GM18517 (cell line): ENCODE data around the gene SORL1-AS1.
A peak's percentile ranks its signal among the peaks of the same experiment; 100 is the strongest.

ENCODE experiments used
- ATAC-seq: cut with Tn5 transposase; IDR thresholded peaks from one replicate; pipeline ENCODE4 v1.9.1; 2021; ENCODE audit warnings: mild to moderate bottlenecking, moderate library complexity; ENCODE audit not compliant: unreplicated experiment

Gene SORL1-AS1

DNA sequence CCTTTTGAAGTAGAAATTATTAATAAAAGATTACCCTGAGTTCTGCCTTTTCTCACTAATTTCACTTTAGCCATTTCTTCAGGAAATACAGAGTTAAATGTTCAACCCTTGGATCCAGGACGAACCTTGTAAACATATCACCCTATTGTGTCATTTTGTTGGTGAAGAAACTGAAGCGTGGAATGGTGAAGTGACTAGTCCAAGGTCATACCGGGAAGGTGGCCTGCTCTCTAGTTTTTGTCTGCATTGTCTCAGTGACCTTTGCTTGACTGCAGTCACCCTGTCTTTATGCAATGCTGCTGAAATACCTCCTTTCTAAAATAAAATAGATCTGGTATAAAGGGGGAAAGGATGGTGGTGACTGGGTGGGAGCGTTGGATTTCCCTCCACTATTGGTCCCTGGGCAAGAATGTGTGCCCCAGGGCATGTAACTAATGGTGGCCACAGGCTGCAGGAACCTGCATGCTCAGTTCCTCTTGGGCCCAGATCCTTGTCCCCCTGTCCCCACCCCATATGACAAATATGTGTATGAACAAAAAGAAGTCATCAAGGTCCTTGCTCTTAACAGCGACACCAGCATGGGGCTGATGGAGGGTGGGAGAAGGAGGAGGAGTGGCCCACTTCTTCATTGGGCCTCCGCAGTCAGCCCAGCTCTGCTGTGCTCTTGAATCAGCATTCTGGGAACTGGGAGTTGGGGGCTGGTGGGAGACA is 977 bp upstream of the SORL1-AS1 start:
- no peak for ATAC-seq

DNA sequence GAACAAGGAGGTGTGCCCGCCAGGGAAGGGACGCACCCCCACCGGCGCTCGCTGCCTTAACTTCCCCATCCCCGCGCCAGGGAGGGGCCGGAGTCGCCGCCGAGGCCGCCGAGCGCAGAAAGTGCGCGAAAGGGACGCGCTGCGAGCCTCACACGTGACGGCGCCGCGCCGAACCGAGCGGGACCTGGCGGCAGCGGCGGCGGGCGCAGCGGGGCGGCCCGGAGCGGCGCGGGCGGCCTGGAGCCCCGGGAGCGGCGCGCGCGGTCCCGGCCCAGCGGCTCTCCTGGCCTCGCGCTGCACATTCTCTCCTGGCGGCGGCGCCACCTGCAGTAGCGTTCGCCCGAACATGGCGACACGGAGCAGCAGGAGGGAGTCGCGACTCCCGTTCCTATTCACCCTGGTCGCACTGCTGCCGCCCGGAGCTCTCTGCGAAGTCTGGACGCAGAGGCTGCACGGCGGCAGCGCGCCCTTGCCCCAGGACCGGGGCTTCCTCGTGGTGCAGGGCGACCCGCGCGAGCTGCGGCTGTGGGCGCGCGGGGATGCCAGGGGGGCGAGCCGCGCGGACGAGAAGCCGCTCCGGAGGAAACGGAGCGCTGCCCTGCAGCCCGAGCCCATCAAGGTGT is 670 bp downstream of the SORL1-AS1 start, which contains the start of gene SORL1:
TSS of gene SORL1 (plus strand) at position 329 of the 623 bp plus-strand sequence. CDS start at position 347, 18 bp downstream.
- ATAC-seq = peak; percentile 34

DNA sequence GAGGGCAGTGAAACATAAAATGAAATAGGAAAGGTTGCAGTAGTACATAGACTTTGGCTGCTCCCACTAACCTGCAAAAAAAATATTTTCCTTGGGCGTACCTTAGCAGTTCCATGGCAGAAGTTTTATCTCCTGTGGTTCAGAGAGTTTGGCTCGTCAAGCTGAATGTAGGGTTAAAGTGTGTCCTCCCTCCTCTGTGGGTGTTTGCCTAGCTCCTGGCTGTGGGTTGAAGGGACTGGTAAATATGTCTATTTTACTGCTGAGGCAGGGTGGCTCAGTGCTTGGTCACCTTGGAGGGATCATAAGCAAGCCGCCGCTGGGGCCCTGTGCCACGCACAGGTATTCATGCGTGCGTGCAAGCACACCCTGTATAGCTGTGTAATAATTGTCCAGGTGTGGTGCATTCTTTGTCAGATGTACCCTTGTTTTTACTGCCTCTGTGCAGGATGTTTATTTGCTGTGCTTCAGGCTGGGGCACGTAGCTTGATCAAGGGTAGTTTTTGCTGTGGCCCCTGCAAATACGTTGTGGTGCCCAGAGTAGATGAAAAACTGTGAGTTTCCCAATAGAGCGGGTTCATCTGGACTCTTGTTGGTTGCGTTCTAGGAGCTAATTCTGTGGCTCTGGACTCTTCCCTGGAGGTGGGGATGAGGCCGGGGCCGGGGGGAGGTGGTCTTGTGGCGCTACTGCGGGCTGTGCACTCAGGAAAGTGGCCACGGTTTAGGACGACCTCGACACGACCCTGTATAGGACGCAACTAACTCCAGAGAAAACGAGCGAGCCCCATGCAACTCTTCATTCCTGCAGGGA is 1.4 kb downstream of the SORL1-AS1 start:
- ATAC-seq = no peak

DNA sequence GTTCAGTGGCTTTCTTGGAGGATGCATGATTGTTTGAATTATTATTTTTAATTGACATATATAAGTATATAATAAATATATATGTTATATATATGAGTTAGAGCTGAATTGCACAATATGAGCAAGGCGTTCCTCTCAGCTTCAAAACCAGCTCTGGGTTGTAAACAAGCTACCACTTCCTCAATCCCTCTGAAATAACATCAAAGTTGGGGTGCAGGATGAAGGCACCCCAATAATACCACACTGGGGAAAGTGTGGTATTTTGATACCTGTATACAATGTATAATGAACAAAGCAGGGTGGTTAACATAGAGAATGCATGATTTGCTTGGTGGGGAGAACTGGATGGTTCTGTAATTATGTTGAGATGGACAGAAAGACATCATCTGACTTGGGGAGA is 2.4 kb downstream of the SORL1-AS1 start:
- ATAC-seq = no peak

DNA sequence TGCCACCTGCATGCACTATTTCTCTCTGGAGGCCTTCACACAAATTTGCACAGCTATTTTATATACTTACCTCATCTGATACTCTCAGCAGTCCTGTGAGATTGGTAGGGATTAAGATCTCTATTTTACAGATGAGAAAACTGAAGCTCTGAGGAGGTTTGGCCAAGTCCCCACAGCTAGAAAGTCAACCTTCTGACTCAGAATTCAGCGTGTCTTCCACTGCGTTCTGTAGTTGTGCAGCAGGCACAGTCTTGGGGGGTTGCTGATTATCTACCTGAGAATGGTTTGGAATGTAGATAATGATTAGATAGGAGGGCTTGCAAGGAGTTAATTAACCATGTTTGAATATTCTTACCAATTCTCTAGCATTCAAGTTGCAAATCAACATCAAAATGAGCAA is 3.1 kb downstream of the SORL1-AS1 start:
- ATAC-seq = no peak

DNA sequence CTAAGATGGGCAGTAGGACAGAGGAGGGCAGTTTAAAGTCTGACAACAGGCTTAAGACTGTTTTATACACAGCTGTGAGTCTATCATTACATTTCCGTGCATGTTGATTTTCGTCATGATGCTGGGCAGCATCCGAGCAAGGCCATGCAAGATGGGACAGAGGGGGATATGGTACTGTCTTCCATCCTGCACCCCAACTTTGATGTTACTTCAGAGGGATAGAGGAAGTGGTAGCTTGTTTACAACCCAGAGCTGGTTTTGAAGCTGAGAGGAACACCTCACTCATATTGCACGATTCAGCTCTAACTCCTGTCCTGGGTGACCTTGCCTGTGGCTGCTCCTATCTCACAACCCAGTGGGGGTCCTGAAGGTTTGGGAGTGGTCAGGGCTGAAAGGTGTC is 3.6 kb downstream of the SORL1-AS1 start:
- ATAC-seq = no peak

DNA sequence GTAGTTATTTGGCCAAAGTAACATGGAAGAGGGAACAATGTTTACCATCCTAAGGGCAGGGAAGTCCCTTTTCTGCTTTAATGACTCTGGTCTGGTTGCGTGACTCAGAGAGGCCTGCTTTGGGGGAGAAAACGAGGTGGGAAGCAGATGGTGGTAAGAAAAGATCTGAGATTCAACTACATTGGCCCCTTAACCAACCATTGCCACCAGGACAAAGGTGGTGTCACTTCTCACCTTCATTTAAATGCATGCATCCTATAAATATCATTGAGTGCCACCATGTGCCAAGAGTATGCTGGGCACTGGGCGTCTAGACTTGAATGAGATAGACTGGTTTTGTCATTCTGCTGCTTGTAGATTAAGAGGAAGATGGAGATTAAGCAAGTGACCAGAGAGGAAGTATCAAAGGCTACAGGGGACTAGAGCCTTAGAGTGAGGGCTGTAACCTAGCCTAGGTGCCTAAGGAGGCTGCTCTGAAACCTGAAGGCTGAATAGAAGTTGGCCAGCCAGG is 4.3 kb downstream of the SORL1-AS1 start:
- ATAC-seq = no peak

DNA sequence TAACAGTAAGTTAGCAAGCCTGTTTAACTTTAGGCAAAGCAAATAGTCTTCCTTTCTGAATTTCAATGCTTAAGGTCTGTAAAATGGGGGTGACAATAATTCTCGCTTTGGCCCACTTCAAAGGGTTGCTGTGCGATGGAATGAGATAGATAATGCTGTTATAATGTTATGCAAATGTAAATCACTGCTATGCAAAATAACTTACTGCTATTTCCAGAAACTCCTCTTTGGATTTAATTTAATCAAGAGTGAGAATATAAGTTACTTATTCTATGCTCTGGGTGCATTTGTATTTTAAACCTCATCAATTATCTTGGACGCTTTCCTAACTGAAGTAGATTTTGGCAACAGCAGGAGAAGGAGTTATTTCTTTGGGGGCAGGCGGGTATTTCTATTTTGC is 4.8 kb downstream of the SORL1-AS1 start:
- ATAC-seq = no peak

DNA sequence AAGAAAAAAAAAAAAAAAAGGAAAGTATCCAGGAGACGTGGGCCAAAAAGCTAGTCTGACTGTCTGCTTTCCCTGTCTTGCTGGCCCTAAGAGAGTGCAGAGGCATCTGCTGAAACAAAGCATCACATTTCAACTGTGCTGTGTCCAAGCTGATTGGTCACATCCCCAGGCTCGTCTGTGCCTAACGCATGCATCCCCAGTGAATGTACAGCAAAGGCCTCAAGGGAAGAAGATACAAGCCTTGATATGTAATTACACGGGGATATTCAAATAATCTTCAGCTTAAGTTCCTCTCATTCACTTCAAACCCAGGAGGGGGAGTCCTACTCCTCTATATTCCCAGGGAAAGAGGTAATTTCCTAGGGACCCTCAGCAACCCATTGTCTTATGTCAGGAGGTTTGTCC is 6.0 kb downstream of the SORL1-AS1 start:
- ATAC-seq = no peak

DNA sequence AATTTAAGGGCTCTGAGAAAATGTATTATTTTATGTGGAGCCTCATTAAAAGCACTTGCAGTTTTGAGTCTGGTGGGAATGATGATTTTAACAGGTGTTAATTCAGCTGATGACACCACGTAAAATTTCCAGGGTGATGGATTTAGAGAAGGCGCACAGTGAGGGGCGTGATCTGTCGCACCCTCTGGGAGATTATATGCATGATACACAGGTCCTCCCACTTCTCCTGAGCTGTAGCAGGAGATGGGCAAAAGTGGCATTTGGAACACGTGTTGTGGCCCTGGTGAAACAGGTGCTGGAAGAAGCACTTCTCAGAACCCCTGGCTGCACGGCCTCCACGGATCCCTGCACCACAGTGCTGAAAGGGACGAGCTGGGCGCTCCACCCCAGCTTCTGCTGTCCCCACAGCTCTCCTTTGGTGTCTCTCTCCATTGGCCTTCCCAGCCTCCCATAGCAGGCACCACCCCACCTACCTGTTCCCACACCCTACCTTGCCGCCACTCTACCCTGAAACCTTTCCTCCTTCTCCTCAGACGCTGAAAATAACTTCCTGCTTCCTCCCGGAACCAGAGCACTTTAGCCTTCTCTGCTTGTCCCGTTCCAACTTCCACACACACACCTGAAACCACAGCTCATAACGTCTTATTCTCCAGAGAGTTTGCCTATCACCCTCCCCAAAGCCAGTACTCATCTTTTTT is 7.5 kb downstream of the SORL1-AS1 start:
- no peak for ATAC-seq

DNA sequence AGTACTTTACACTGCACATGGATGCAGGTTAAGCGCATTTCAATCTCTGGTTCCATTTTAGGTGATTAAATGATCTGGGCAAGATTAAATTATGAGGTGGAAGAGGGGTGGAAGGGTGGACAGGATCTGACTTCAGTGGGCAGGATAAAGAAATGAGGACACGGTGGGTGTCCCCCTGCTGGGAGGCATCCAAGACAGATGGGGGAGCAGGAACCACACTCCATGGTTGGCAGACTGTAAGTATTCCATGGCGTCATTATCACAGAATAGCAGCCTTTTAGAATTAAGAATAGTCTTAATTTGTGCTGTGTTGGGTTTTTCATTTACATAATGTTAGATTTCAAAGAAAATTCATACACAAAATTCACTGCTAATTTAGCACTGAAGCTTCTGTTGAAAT is 8.2 kb downstream of the SORL1-AS1 start:
- no peak for ATAC-seq

DNA sequence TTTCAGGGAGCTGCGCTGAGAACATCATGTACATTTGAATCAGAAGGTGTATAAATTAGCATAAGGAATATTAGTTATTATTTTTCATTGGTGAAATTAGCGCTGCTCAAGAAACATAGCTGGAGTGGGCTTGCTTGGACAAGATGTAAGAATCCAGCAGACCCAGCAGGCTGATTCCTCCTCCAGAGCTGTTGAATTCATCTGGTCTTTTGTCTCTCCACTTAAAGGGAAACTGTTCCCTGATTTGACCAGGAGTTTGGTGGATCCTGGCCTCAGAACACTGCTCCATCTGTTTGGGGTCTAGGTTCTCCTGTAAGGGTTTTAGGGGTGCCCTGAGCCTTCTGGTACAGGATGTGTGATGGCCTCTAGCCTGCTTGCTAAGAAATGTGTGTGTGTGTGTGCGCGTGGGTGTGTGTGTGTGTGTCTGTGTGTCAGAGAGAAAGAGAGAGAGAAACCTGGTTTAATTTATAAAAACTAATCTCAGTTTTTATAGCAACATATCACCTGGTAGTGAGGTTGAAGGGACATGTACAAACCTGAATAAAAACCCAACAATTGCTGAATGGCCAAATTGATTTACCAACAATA is 9.0 kb downstream of the SORL1-AS1 start:
- no peak for ATAC-seq

DNA sequence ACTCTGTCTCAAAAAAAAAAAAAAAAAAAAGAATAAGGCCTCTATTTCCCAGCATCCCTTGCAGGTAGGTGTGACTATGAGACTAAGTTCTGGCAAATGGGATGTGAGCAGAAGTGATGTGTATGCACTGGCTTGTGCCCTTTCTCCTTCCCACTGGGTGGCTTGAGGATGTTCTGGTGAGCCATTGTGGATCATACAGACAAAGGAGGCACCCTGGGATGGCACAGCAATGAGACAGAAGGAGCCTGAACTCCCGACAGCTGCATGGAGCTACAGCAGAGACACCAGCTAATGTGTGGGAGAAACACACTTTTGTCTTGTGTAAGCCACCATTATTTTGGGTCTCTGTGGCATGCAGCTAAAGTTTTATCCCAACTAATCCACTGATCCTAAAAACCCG is 11.2 kb downstream of the SORL1-AS1 start:
- no peak for ATAC-seq

DNA sequence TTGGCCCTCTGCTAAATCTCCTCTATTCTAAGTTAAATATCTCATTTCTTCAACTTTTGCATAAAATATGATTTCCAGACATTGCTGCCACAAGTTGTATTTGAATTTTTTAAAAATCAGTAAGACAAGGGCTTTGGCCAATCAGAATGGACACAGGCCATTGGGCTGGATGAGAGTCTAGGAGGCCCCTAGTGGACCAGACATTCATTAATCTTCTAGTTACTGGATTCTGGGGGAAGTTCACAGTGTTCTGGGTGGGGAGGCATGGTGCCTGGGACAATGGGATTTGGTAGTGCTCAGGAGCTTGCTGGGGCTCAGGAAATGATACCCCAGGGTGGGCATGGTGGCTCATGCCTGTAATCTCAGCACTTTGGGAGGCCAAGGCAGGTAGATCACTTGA is 13.0 kb downstream of the SORL1-AS1 start:
- ATAC-seq = no peak

DNA sequence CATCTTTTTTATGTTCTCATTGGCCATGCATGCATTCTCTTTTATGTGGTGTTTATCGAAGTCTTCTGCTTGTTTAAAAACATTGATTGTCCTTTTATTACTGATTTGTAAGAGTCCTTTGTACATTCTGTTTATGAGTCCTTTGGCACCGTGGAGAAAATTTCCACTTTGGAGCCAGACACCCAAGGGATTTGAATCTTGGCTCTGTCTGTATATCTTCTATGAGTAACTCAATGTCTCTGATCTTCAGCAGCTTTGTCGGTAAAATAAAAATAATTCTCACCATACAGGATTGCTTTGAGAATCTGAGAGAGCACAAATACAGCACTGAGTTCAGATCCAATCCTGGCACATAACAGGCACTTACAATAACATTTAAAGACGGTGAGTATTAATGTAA is 13.4 kb downstream of the SORL1-AS1 start:
- ATAC-seq = no peak

DNA sequence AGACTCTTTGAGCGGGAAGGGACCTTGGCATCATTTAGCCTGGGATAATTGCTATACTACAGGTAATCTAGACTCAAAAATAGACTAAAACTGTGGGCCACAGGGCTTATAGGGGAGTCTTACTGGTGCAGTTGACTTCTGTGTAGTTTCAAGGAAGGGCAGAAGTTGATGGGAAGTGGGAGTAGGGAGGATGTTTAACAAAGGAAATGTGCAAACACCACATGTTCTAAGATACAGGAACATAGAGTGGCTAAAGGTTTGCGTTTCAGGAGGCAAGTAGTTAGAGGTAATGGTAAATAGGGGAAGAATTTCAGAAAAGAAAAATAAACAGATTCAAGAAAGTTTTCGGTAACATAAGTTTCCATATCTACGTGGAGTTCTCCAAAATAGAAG is 15.1 kb downstream of the SORL1-AS1 start:
- ATAC-seq = no peak

DNA sequence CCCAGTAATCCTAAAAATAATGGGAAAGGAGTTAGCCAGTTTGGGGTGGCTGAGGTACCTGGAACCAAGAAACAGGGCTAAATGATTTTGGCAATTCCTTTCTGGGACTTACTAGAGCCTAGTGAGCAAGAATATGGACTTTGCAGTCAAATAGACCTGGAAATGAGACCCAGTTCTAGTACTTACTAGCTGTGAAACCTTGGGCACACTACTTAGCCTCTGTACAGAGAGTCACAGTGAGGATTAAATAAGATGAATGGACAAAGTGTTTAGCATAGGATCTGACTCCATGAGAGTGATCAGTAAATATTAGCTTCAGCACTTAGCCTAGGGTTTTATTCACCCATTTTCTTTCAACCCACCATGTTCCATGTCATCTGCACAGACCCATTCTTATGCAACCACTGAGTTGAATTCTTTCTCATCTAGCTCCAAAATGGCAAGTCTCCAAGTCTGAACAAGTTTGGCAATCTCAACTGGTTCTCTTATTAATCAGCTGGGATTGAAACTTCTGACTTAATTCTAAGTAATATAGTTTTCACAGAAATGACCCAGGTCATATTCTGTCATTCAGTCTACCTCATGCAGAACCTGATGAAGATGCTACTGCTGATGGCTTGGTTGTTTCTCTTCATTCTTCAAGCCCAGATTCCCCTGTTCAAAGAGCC is 15.6 kb downstream of the SORL1-AS1 start:
- ATAC-seq = no peak

DNA sequence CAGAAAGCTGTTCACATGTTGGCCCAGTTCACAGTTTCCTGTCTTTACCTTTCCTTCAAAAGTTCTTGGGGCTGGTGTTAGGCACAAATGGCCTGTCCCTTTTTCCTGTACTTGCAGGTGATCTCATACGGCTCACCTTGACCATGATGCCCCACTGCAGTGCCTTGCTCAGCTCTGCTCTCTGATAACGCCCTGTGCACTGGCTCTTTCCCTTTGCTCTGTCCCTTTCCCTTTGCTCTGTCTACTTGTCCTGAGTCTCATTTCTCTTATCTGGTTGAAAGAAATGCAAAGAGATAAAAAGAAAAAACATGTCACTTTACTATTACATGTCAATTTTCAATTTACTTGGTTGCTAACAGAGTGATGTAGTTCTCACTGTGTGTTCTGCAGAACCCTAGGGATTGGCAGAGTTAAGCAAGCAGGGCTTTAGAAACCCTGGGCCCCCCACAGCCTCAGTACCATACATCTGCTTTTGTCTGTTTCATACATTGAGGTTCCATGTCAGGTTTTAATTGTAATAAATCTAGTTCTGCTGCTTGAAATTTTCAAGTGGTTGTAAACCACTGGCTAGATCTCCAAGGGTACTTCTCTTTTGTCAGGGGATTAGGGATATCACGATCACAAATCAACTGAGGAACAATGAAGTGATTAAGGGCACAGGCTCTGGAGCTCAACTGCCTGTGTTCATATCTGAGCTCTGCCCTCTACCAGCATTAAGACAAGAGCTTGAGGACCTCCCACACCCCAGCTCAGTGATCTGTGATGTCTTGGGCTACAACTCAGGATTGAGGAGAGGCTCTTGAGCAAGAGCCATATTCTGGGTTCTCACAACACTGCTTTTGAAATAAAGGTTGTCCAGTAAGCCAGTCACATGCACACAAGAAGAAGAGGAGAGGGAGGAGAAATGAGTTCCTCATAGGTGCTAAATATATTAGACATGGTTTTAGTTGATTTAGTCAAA is 16.9 kb downstream of the SORL1-AS1 start:
- ATAC-seq = no peak

DNA sequence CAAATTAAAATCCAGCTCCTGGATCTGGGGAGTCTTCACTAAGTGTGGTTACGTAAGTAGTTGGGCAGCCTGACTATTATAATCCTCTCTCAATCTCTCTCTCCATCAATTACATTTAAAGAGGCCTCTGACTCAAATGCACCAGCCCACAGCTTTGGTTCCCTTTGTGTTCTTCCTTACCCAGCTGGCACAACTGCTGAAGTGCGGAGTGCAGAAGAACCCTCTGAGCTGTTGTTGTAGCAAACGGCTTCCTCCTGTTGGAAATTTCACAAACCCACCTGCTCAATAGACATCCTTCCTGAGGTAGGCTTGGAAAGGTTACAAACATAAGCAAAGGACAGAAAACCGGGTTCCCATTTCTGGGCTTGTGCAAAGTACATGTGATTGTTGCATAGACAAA is 17.6 kb downstream of the SORL1-AS1 start:
- no peak for ATAC-seq
